HepG2 (cell line): Measurements from ENCODE around the gene ARL8B. TPM values are rescaled to one million over a fixed set of nuclear protein-coding genes. Genes with fewer than 3 reads are reported as not detected.
A peak's percentile ranks its signal among the peaks of the same experiment; 100 is the strongest.

Experiments used
- ATAC-seq: fragments of 200-7000 bp; cut with Tn5 transposase; 3 replicates; pipeline ENCODE4 v1.9.1; 2020; ENCODE audit warnings: mild to moderate bottlenecking, moderate library complexity
- BruUV-seq: library from RNA; stranded (reverse); fragments of 400-500 nt; replicated peaks from 2 replicates; lab custom pipeline; 2021; lab: Mats Ljungman, UMichigan
- CTCF ChIA-PET: fragments of 300-600 bp; formaldehyde crosslinking; extraction: SDS; loops from one replicate; lab custom pipeline; 2021; ENCODE audit warnings: low total read pairs, inconsistent platforms, low intra/inter-chr PET ratio; lab: Yijun Ruan, JAX
- POLR2A ChIA-PET: fragments of 350-600 bp; sonication (Branson Sonifier 250); formaldehyde crosslinking; loops from one replicate; lab custom pipeline; 2020; ENCODE audit warnings: antibody characterized with exemption, inconsistent platforms; lab: Yijun Ruan, JAX
- DNase-seq: peaks from one replicate; pipeline ENCODE4 v3.0.0-alpha.2; 2015; ENCODE audit warnings: low spot score
- FAIRE-seq: peaks from 3 replicates; lab custom pipeline; 2011; peaks lifted over from hg19 to GRCh38; lab: Jason Lieb, UNC
- H2AFZ ChIP-seq: one replicate; pipeline ENCODE4 v1.6.1; 2011; ENCODE audit warnings: low read length, inconsistent platforms
- H3K27ac ChIP-seq: fragments of 300-600 bp; 3 replicates; pipeline ENCODE4 v1.8.0; 2011; ENCODE audit warnings: mixed run types, mild to moderate bottlenecking, mixed read lengths, low read length, inconsistent platforms; ENCODE audit not compliant: insufficient read depth; ENCODE audit errors: extremely low read length
- H3K27me3 ChIP-seq, 2 experiments: fragments of 200-600 bp in 1 of 2; 2 replicates in 1 of 2; 3 replicates in 1 of 2; pipeline versions ENCODE4 v1.6.0 to v1.8.0; 2011; ENCODE audit warnings: low read length in 2 of 2, mild to moderate bottlenecking in 2 of 2, moderate library complexity in 2 of 2, inconsistent platforms in 1 of 2; ENCODE audit not compliant: insufficient read depth in 2 of 2, control insufficient read depth in 1 of 2
- H3K36me3 ChIP-seq, 2 experiments: fragments of 200-600 bp in 1 of 2; replicated peaks in 1 of 2; 2 replicates in 1 of 2; 3 replicates in 1 of 2; pipeline versions ENCODE4 v1.5.1 to v1.8.0; 2011; ENCODE audit warnings: low read length in 2 of 2, inconsistent platforms in 1 of 2; ENCODE audit not compliant: insufficient read depth in 2 of 2, control insufficient read depth in 1 of 2
- H3K4me1 ChIP-seq: 2 replicates; pipeline ENCODE4 v1.5.1; 2012; ENCODE audit warnings: low read length, inconsistent platforms; ENCODE audit not compliant: insufficient read depth
- H3K4me2 ChIP-seq: 2 replicates; pipeline ENCODE4 v1.6.0; 2011; ENCODE audit warnings: low read depth, low read length, inconsistent platforms
- H3K4me3 ChIP-seq, 3 experiments: fragments of 200-600 bp in 1 of 3; sonication (generic), shearing (Covaris generic) in 1 of 3; replicated peaks in 1 of 3; 2 replicates each; pipeline ENCODE4 v1.5.1; 2011 to 2016; ENCODE audit warnings: low read length in 3 of 3, inconsistent platforms in 2 of 3, low read depth in 2 of 3, mild to moderate bottlenecking in 2 of 3, control low read depth in 1 of 3, mixed read lengths in 1 of 3; ENCODE audit not compliant: insufficient read depth in 1 of 3
- H3K79me2 ChIP-seq: one replicate; pipeline ENCODE4 v1.6.1; 2011; ENCODE audit warnings: low read length, inconsistent platforms; ENCODE audit not compliant: insufficient read depth
- H3K9ac ChIP-seq: 2 replicates; pipeline ENCODE4 v1.6.0; 2011; ENCODE audit warnings: mild to moderate bottlenecking, low read depth, low read length, inconsistent platforms; ENCODE audit not compliant: insufficient read depth
- H3K9me3 ChIP-seq: 2 replicates; pipeline ENCODE4 v1.5.1; 2012; ENCODE audit warnings: mild to moderate bottlenecking, low read length
- H4K20me1 ChIP-seq: 2 replicates; pipeline ENCODE4 v1.6.0; 2011; ENCODE audit warnings: inconsistent platforms, mild to moderate bottlenecking, low read length, moderate library complexity; ENCODE audit not compliant: insufficient read depth
- CEBPB ChIP-seq: IDR thresholded peaks from 2 replicates; pipeline ENCODE4 v1.6.1; 2011; ENCODE audit warnings: low read depth, low read length, improper control_type of control experiment, borderline replicate concordance
- CERS6 ChIP-seq: sonication (generic); formaldehyde crosslinking; IDR thresholded peaks from 2 replicates; pipeline ENCODE4 v1.5.0; 2020; ENCODE audit warnings: missing genetic modification reagents
- SIX4 ChIP-seq: sonication (generic); formaldehyde crosslinking; IDR thresholded peaks from 2 replicates; pipeline ENCODE4 v1.4.0; 2020; ENCODE audit warnings: missing genetic modification reagents
- SMC3 ChIP-seq: IDR thresholded peaks from 2 replicates; pipeline ENCODE4 v1.6.1; 2011; ENCODE audit warnings: low read length, improper control_type of control experiment
- STAG1 ChIP-seq: sonication (generic); formaldehyde crosslinking; IDR thresholded peaks from 2 replicates; pipeline ENCODE4 v1.4.0; 2020; ENCODE audit warnings: missing genetic modification reagents
- ZNF432 ChIP-seq: sonication (generic); formaldehyde crosslinking; IDR thresholded peaks from 2 replicates; pipeline ENCODE4 v1.5.0; 2020; ENCODE audit warnings: missing genetic modification reagents, mild to moderate bottlenecking, borderline replicate concordance
- ZNF644 ChIP-seq: IDR thresholded peaks from 2 replicates; pipeline ENCODE4 v1.6.1; 2016; ENCODE audit warnings: low read depth
- WGBS: methylation state at CpG from one replicate; pipeline ENCODE4 v1.1.6; 2017; ENCODE audit warnings: low lambda C conversion rate; 5-methylcytosine and 5-hydroxymethylcytosine counted together
- in situ Hi-C: cut with HindIII; loops from 2 replicates; pipeline ENCODE4 v1.10.0; 2017; ENCODE audit warnings: low pct_unique_long_range_greater_than_20kb; ENCODE audit not compliant: extremely low pct_ligation_motif_present
- intact Hi-C: fragments of 100-400 bp; cut with micrococcal nuclease; formaldehyde crosslinking; loops from one replicate; pipeline ENCODE4 v1.10.0; 2022; ENCODE audit not compliant: unreplicated experiment
- polyA plus RNA-seq, 8 experiments: library from polyadenylated mRNA; depleted of rRNA in 3 of 8; stranded (reverse) in 7 of 8; unstranded in 1 of 8; fragments of >200 nt; fragmentation: Illumina TruSeq in 4 of 8; extraction: Trizol in 4 of 8; gene quantifications; 2 replicates each; pipeline versions ENCODE4 v1.2.1 to v1.2.3, GENCODE V29; 2011 to 2016; ENCODE audit warnings: low read depth in 4 of 8, missing spikeins in 1 of 8, mixed read lengths in 1 of 8; ENCODE audit not compliant: insufficient read depth in 1 of 8
- total RNA-seq, 5 experiments: library from RNA; depleted of rRNA; stranded (reverse); fragments of >200 nt; fragmentation: Illumina TruSeq; extraction: Trizol; gene quantifications; 2 replicates each; pipeline ENCODE4 v1.2.3, GENCODE V29; 2016; ENCODE audit warnings: low read depth in 1 of 5
- TF ChIP-seq, protein P1 (sequence below): sonication (generic); formaldehyde crosslinking; IDR thresholded peaks from 2 replicates; pipeline ENCODE4 v1.5.0; 2020; ENCODE audit warnings: mild to moderate bottlenecking, missing genetic modification reagents, moderate library complexity

The ARL8B gene
- total and polyA plus RNA-seq, 2 of the 13 experiments (the other 11 are each of a cell fraction or from before 2014, with no cell fraction given): 23.5 to 30.4 TPM

GRCh38 chr3:5226783-5227182 lies 104.7 kb downstream of the ARL8B start:
- WGBS: 11% methylated on average over 6 of the region's 6 CpGs
- Histone ChIP-seq H3K27me3 (peaks cover 1 to 24% of the 10 kb centered on the region in 2 experiments; a peak in 2 of 5 replicates), H2AFZ (no peak overlapping the region), H3K9me3 (no peaks in the 10 kb centered on the region), H3K4me1 (no peaks in the 10 kb centered on the region), H3K79me2 (no peaks in the 10 kb centered on the region), H3K27ac (no peak overlapping the region), H3K9ac (no peak overlapping the region), H3K4me2 (no peak overlapping the region), H3K4me3 (no peak overlapping the region), H3K36me3 (no peaks in the 10 kb centered on the region), H4K20me1 (no peaks in the 10 kb centered on the region)
- ChIA-PET POLR2A (no interaction called here), CTCF (no interaction called here)
- intact Hi-C loops (loop anchor here (2.0 kb wide), 1 partner anchor 1572 kb away; no protein-coding TSS in a partner anchor), in situ Hi-C loops (no loop called here)
- 0 out of 3 replicates have a peak, but pooled peaks have one; percentile 22 for ATAC-seq
- peak; percentile 32; the same call in 1 of the 2 replicates for TF ChIP-seq SMC3
- no peak for TF ChIP-seq SIX4 (CRISPR knock-in tag)
- no peak for TF ChIP-seq ZNF432 (CRISPR knock-in tag)
- TF ChIP-seq, protein P1, sequence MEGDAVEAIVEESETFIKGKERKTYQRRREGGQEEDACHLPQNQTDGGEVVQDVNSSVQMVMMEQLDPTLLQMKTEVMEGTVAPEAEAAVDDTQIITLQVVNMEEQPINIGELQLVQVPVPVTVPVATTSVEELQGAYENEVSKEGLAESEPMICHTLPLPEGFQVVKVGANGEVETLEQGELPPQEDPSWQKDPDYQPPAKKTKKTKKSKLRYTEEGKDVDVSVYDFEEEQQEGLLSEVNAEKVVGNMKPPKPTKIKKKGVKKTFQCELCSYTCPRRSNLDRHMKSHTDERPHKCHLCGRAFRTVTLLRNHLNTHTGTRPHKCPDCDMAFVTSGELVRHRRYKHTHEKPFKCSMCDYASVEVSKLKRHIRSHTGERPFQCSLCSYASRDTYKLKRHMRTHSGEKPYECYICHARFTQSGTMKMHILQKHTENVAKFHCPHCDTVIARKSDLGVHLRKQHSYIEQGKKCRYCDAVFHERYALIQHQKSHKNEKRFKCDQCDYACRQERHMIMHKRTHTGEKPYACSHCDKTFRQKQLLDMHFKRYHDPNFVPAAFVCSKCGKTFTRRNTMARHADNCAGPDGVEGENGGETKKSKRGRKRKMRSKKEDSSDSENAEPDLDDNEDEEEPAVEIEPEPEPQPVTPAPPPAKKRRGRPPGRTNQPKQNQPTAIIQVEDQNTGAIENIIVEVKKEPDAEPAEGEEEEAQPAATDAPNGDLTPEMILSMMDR: peak; percentile 53
- no peak for TF ChIP-seq ZNF644 (CRISPR knock-in tag)
- no peak for TF ChIP-seq CERS6 (CRISPR knock-in tag)
- peak; percentile 64; the same call in 1 of the 2 replicates for TF ChIP-seq STAG1 (CRISPR knock-in tag)
- 0 out of 2 replicates have a peak, but pooled peaks have one; percentile 8 for TF ChIP-seq CEBPB
- DNase-seq: peak; percentile 5
- BruUV-seq: no TSS peak
- no peak for FAIRE-seq
